KMS-11 (cell line): ENCODE data around the gene LRRC75A.

Experiments used
- H2AFZ ChIP-seq: fragments of 200-600 bp; sonication (generic); 2 replicates; pipeline ENCODE4 v1.6.1; 2016; ENCODE audit warnings: antibody characterized with exemption, mixed run types, low read depth
- H3K27ac ChIP-seq: fragments of 200-600 bp; sonication (generic); 2 replicates; pipeline ENCODE4 v1.6.1; 2016; ENCODE audit warnings: mild to moderate bottlenecking, mixed run types
- H3K27me3 ChIP-seq: fragments of 200-600 bp; sonication (generic); 2 replicates; pipeline ENCODE4 v1.6.1; 2017; ENCODE audit warnings: mild to moderate bottlenecking, low read depth, mixed run types, moderate library complexity; ENCODE audit not compliant: insufficient read depth
- H3K36me3 ChIP-seq: fragments of 200-600 bp; sonication (generic); 2 replicates; pipeline ENCODE4 v1.6.1; 2017; ENCODE audit warnings: mild to moderate bottlenecking, mixed run types; ENCODE audit not compliant: insufficient read depth
- H3K4me1 ChIP-seq: fragments of 200-600 bp; sonication (generic); 2 replicates; pipeline ENCODE4 v1.6.1; 2016; ENCODE audit warnings: mild to moderate bottlenecking, low read depth, mixed run types; ENCODE audit not compliant: poor library complexity, severe bottlenecking
- H3K4me2 ChIP-seq: fragments of 200-600 bp; sonication (generic); 2 replicates; pipeline ENCODE4 v1.7.0; 2016; ENCODE audit warnings: mild to moderate bottlenecking, mixed run types
- H3K4me3 ChIP-seq: fragments of 200-600 bp; sonication (generic); IDR thresholded peaks from 2 replicates; pipeline ENCODE4 v1.6.1; 2017; ENCODE audit warnings: low read depth, low read length, mixed read lengths; ENCODE audit not compliant: insufficient read depth
- H3K79me2 ChIP-seq: fragments of 200-600 bp; sonication (generic); 2 replicates; pipeline ENCODE4 v1.6.1; 2016; ENCODE audit warnings: low read depth, mixed run types; ENCODE audit not compliant: insufficient read depth
- H3K9ac ChIP-seq: fragments of 200-600 bp; sonication (generic); 2 replicates; pipeline ENCODE4 v1.6.1; 2016; ENCODE audit warnings: mild to moderate bottlenecking, mixed run types
- H4K20me1 ChIP-seq: fragments of 200-600 bp; sonication (generic); 2 replicates; pipeline ENCODE4 v1.6.1; 2016; ENCODE audit warnings: mild to moderate bottlenecking, mixed run types; ENCODE audit not compliant: insufficient read depth
- CTCF ChIP-seq: fragments of 200-600 bp; sonication (generic); conservative IDR thresholded peaks from 2 replicates; pipeline ENCODE4 v1.6.1; 2017; ENCODE audit warnings: low read depth, mild to moderate bottlenecking, antibody characterized with exemption, low read length, moderate library complexity, mixed read lengths

Gene LRRC75A

GRCh38 chr17:16465861-16466338, 26.1 kb downstream of the LRRC75A start:
- H3K27me3 ChIP-seq: no peaks in the 10 kb centered on the region
- H3K4me3 ChIP-seq: no peak overlapping the region
- TF ChIP-seq CTCF: no peak
- no peak overlapping the region for H3K27ac ChIP-seq
- no peaks in the 10 kb centered on the region for H4K20me1 ChIP-seq
- no peak overlapping the region for H3K9ac ChIP-seq
- H2AFZ ChIP-seq: no peak overlapping the region
- H3K4me1 ChIP-seq: no peaks in the 10 kb centered on the region
- no peaks in the 10 kb centered on the region for H3K36me3 ChIP-seq
- no peaks in the 10 kb centered on the region for H3K79me2 ChIP-seq
- no peak overlapping the region for H3K4me2 ChIP-seq

GRCh38 chr17:16465052-16465312, 27.0 kb downstream of the LRRC75A start:
- H3K27me3 ChIP-seq: no peaks in the 10 kb centered on the region
- H3K27ac ChIP-seq: no peak overlapping the region
- no peak overlapping the region for H3K4me2 ChIP-seq
- H2AFZ ChIP-seq: no peak overlapping the region
- no peaks in the 10 kb centered on the region for H3K4me1 ChIP-seq
- H3K4me3 ChIP-seq: no peak overlapping the region
- H3K79me2 ChIP-seq: no peaks in the 10 kb centered on the region
- H3K36me3 ChIP-seq: no peaks in the 10 kb centered on the region
- H4K20me1 ChIP-seq: no peaks in the 10 kb centered on the region
- no peak for TF ChIP-seq CTCF
- no peak overlapping the region for H3K9ac ChIP-seq

- H3K9ac ChIP-seq: no peak overlapping the region
- no peaks in the 10 kb centered on the region for H3K27me3 ChIP-seq
- TF ChIP-seq CTCF: no peak
- H3K36me3 ChIP-seq: no peaks in the 10 kb centered on the region
- H3K4me2 ChIP-seq: no peak overlapping the region
- H2AFZ ChIP-seq: no peak overlapping the region
- H3K79me2 ChIP-seq: no peaks in the 10 kb centered on the region
- no peak overlapping the region for H3K27ac ChIP-seq
- H3K4me1 ChIP-seq: no peaks in the 10 kb centered on the region
- H3K4me3 ChIP-seq: no peak overlapping the region
- H4K20me1 ChIP-seq: no peaks in the 10 kb centered on the region
Observed at GRCh38 chr17:16464303-16465051, 27.5 kb downstream of the LRRC75A start.

- TF ChIP-seq CTCF: no peak
- Histone ChIP-seq H3K27ac (no peak overlapping the region), H3K4me1 (no peaks in the 10 kb centered on the region)
Observed at GRCh38 chr17:16463358-16464302, 28.4 kb downstream of the LRRC75A start.

More at GRCh38 chr17:16463358-16464302, 28.4 kb downstream of the LRRC75A start:
- Histone ChIP-seq H3K4me3 (no peak overlapping the region), H3K9ac (no peak overlapping the region), H3K36me3 (no peaks in the 10 kb centered on the region), H3K27me3 (no peaks in the 10 kb centered on the region), H2AFZ (no peak overlapping the region), H3K4me2 (no peak overlapping the region), H4K20me1 (no peaks in the 10 kb centered on the region), H3K79me2 (no peaks in the 10 kb centered on the region)
